EL (cell line): ENCODE data around the gene HAPLN3.
A peak's percentile ranks its signal among the peaks of the same experiment; 100 is the strongest.

Experiments
- DNase-seq: peaks from one replicate; pipeline ENCODE4 v3.0.0-alpha.2; 2016

The HAPLN3 gene

GRCh38 chr15:88909956-88910831 is 14.8 kb upstream of the HAPLN3 start:
- DNase-seq = no peak

- no peak for DNase-seq
These were observed 13.6 kb upstream of the HAPLN3 start for GRCh38 chr15:88908697-88909621.

GRCh38 chr15:88908123-88908522 is 12.8 kb upstream of the HAPLN3 start:
- DNase-seq = no peak

GRCh38 chr15:88907111-88907510 is 11.8 kb upstream of the HAPLN3 start:
- DNase-seq = no peak

GRCh38 chr15:88906551-88906950 is 11.2 kb upstream of the HAPLN3 start:
- DNase-seq = no peak

GRCh38 chr15:88906130-88906529 is 10.8 kb upstream of the HAPLN3 start:
- no peak for DNase-seq

GRCh38 chr15:88905576-88905975 is 10.2 kb upstream of the HAPLN3 start:
- no peak for DNase-seq

- DNase-seq = peak; percentile 72
These were observed 9.4 kb upstream of the HAPLN3 start for GRCh38 chr15:88904624-88905327.

- DNase-seq = no peak
These were observed 8.9 kb upstream of the HAPLN3 start for GRCh38 chr15:88904257-88904623.

GRCh38 chr15:88902846-88903245 is 7.5 kb upstream of the HAPLN3 start:
- no peak for DNase-seq

- no peak for DNase-seq
These were observed 7.0 kb upstream of the HAPLN3 start for GRCh38 chr15:88902221-88902835.

- DNase-seq = no peak
These were observed 6.3 kb upstream of the HAPLN3 start for GRCh38 chr15:88901508-88902220.

- DNase-seq = no peak
These were observed 5.7 kb upstream of the HAPLN3 start for GRCh38 chr15:88900982-88901418.

- peak; percentile 61 for DNase-seq
These were observed 5.1 kb upstream of the HAPLN3 start for GRCh38 chr15:88900309-88900981.

GRCh38 chr15:88899251-88899650 is 3.9 kb upstream of the HAPLN3 start:
- no peak for DNase-seq

- DNase-seq = no peak
These were observed 3.4 kb upstream of the HAPLN3 start for GRCh38 chr15:88898736-88899135.

- DNase-seq = peak; percentile 82
These were observed 2.3 kb upstream of the HAPLN3 start for GRCh38 chr15:88897456-88898194.

- DNase-seq = no peak
These were observed 1.8 kb upstream of the HAPLN3 start for GRCh38 chr15:88897142-88897455.

GRCh38 chr15:88896333-88897033 is 1.1 kb upstream of the HAPLN3 start:
- DNase-seq = no peak

GRCh38 chr15:88894348-88894818 is 961 bp downstream of the HAPLN3 start:
- no peak for DNase-seq
